ENCODE results near the gene ABCB8. TPM values are rescaled to one million over a fixed set of nuclear protein-coding genes. Genes with fewer than 3 reads are reported as not detected.
A peak's percentile ranks its signal among the peaks of the same experiment; 100 is the strongest.

Gene ABCB8
- total and polyA plus RNA-seq, 9 of the 15 experiments (the other 6 are each of a cell fraction or from before 2014, with no cell fraction given): 7.6 to 106 (median 36.3) TPM

- TF ChIP-seq E2F6 (IDR thresholded peaks at IDR 0.05; ENCODE audit: borderline replicate concordance in 1 of 2, extremely low read depth in 1 of 2, insufficient read depth in 1 of 2, insufficient read length in 1 of 2, low read depth in 1 of 2, low read length in 1 of 2, poor library complexity in 1 of 2, severe bottlenecking in 1 of 2) (peak in 1 of 2 experiments; percentile 42), STAT5A (IDR thresholded peaks at IDR 0.05; ENCODE audit: borderline replicate concordance, low read length) (no peak), ZNF511 (CRISPR knock-in tag; IDR thresholded peaks at IDR 0.05) (0 out of 2 replicates have a peak, but pooled peaks have one; percentile 49), MEIS2 (IDR thresholded peaks at IDR 0.05; ENCODE audit: partially characterized antibody) (no peak), SRF (CRISPR knock-in tag; IDR thresholded peaks at IDR 0.05) (no peak; a peak in 1 of 4 replicates), ARHGAP35 (IDR thresholded peaks at IDR 0.05; ENCODE audit: partially characterized antibody) (no peak), POLR2A (conservative IDR thresholded peaks at IDR 0.05) (no peak), FOXK1 (CRISPR knock-in tag; IDR thresholded peaks at IDR 0.05; ENCODE audit: borderline replicate concordance) (no peak), SAFB (IDR thresholded peaks at IDR 0.05; ENCODE audit: borderline replicate concordance, low read depth, low read length) (peak; percentile 20; the same call in 1 of the 2 replicates), NKRF (IDR thresholded peaks at IDR 0.05; ENCODE audit: borderline replicate concordance) (peak; percentile 80), MAFF (IDR thresholded peaks at IDR 0.05; ENCODE audit: low read length) (no peak), MYC (IDR thresholded peaks at IDR 0.05; ENCODE audit: low read depth, low read length) (no peak), MYC (CRISPR knock-in tag; IDR thresholded peaks at IDR 0.05; ENCODE audit: borderline replicate concordance, low read depth) (peak; percentile 84; the same call in 1 of the 2 replicates), CREB1 (IDR thresholded peaks at IDR 0.05) (no peak; the same call in 1 of the 2 replicates), CREB1 (CRISPR knock-in tag; IDR thresholded peaks at IDR 0.05) (0 out of 2 replicates have a peak, but pooled peaks have one; percentile 10), ARID2 (IDR thresholded peaks at IDR 0.05) (0 out of 2 replicates have a peak, but pooled peaks have one; percentile 18), CHD1 (IDR thresholded peaks at IDR 0.05; ENCODE audit: low read length) (peak; percentile 92), ZBTB8A (IDR thresholded peaks at IDR 0.05; ENCODE audit: partially characterized antibody) (no peak), POLR3G (IDR thresholded peaks at IDR 0.05; ENCODE audit: extremely low read depth, insufficient read length, insufficient replicate concordance) (no peak), PHB2 (IDR thresholded peaks at IDR 0.05; ENCODE audit: low read depth) (no peak), ZBTB12 (CRISPR knock-in tag; IDR thresholded peaks at IDR 0.05) (no peak), ZNF224 (CRISPR knock-in tag; IDR thresholded peaks at IDR 0.05) (0 out of 2 replicates have a peak, but pooled peaks have one; percentile 60), DMBX1 (CRISPR knock-in tag; IDR thresholded peaks at IDR 0.05; ENCODE audit: borderline replicate concordance) (no peak), ZNF277 (CRISPR knock-in tag; IDR thresholded peaks at IDR 0.05; ENCODE audit: borderline replicate concordance) (no peak)
Observed at GRCh38 chr7:151086802-151087244, 58.6 kb downstream of the ABCB8 start (continued).

All from K562 (cell line).